Body of pancreas (tissue), 4 donors: ENCODE results near the gene PLAAT1. TPM values are rescaled to one million over a fixed set of nuclear protein-coding genes. Genes with fewer than 3 reads are reported as not detected.

Source experiments
- ATAC-seq: fragments of 150-250 bp; one replicate; pipeline ENCODE4 v1.9.1; 2016
- DNase-seq, 4 donors: peaks; one replicate each; pipeline ENCODE4 v3.0.0-alpha.2; 2019
- H3K27ac ChIP-seq, 4 donors: fragments of 200-600 bp; sonication (generic); 1 replicate in 3 of 4; 2 replicates in 1 of 4; pipeline versions ENCODE4 v1.5.1 to v1.6.1; 2016 to 2019; ENCODE audit warnings: mild to moderate bottlenecking in 1 of 4, mixed read lengths in 1 of 4, moderate library complexity in 1 of 4
- H3K27me3 ChIP-seq, 2 donors: fragments of 200-600 bp; sonication (generic); one replicate each; pipeline ENCODE4 v1.6.0; 2016; ENCODE audit warnings: mild to moderate bottlenecking in 1 of 2
- H3K36me3 ChIP-seq, 2 donors: fragments of 200-600 bp; sonication (generic); replicated peaks in 1 of 2; 2 replicates each; pipeline ENCODE4 v1.5.1; 2016; ENCODE audit warnings: low read depth in 2 of 2; ENCODE audit not compliant: insufficient read depth in 1 of 2
- H3K4me1 ChIP-seq: fragments of 200-600 bp; sonication (generic); one replicate; pipeline ENCODE4 v1.6.0; 2016
- H3K4me3 ChIP-seq, 2 donors: fragments of 200-600 bp; sonication (generic); 1 replicate in 1 of 2; 2 replicates in 1 of 2; pipeline ENCODE4 v1.5.1; 2016 to 2019
- H3K9me3 ChIP-seq, 3 donors: fragments of 200-600 bp; sonication (generic); 1 replicate in 2 of 3; 2 replicates in 1 of 3; pipeline ENCODE4 v1.5.1; 2016
- POLR2A ChIP-seq, 3 donors: fragments of 450-650 bp; IDR thresholded peaks; one replicate each; pipeline ENCODE4 v1.6.1; 2016; ENCODE audit warnings: antibody characterized with exemption in 3 of 3, mild to moderate bottlenecking in 2 of 3
- WGBS, 2 donors: methylation state at CpG; one replicate each; pipeline ENCODE4 v1.1.5; 2017; 5-methylcytosine and 5-hydroxymethylcytosine counted together
- intact Hi-C: fragments of 100-400 bp; cut with DNase I; formaldehyde crosslinking; loops from one replicate; pipeline ENCODE4 v1.15.1; 2023
- total RNA-seq, 2 donors: library from RNA; depleted of rRNA; stranded (reverse); fragments of >200 nt; gene quantifications; one replicate each; pipeline ENCODE4 v1.1.0, GENCODE V29; 2016
- TF ChIP-seq, protein P1 (sequence below), 7 experiments: fragments of 450-650 bp in 4 of 7; fragments of 200-600 bp in 3 of 7; sonication (generic) in 3 of 7; IDR thresholded peaks; one replicate each; pipeline ENCODE4 v1.5.1; 2016 to 2019; ENCODE audit warnings: antibody characterized with exemption in 7 of 7

PLAAT1 gene
- total RNA-seq, 2 donors from 2014 or later = not detected

GRCh38 chr3:193228206-193228605 is 12.8 kb upstream of the PLAAT1 start:
- Histone ChIP-seq H3K36me3 (no peaks in the 10 kb centered on the region), H3K27me3 (no peaks in the 10 kb centered on the region), H3K9me3 (no peaks in the 10 kb centered on the region), H3K4me1 (no peaks in the 10 kb centered on the region), H3K27ac (no peak overlapping the region), H3K4me3 (no peak overlapping the region)
- intact Hi-C loops = no loop called here
- no peak for DNase-seq
- no peak for ATAC-seq
- WGBS, 2 donors = 74 to 88% methylated on average over 6 of the region's 6 CpGs
- TF ChIP-seq, protein P1, sequence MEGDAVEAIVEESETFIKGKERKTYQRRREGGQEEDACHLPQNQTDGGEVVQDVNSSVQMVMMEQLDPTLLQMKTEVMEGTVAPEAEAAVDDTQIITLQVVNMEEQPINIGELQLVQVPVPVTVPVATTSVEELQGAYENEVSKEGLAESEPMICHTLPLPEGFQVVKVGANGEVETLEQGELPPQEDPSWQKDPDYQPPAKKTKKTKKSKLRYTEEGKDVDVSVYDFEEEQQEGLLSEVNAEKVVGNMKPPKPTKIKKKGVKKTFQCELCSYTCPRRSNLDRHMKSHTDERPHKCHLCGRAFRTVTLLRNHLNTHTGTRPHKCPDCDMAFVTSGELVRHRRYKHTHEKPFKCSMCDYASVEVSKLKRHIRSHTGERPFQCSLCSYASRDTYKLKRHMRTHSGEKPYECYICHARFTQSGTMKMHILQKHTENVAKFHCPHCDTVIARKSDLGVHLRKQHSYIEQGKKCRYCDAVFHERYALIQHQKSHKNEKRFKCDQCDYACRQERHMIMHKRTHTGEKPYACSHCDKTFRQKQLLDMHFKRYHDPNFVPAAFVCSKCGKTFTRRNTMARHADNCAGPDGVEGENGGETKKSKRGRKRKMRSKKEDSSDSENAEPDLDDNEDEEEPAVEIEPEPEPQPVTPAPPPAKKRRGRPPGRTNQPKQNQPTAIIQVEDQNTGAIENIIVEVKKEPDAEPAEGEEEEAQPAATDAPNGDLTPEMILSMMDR (IDR thresholded peaks at IDR 0.05) = no peak
- TF ChIP-seq POLR2A (IDR thresholded peaks at IDR 0.05) = no peak

GRCh38 chr3:193229851-193230420 is 11.1 kb upstream of the PLAAT1 start:
- no peak for ATAC-seq
- no peaks in the 10 kb centered on the region for H3K27me3 ChIP-seq
- intact Hi-C loops = no loop called here
- no peaks in the 10 kb centered on the region for H3K36me3 ChIP-seq
- H3K4me3 ChIP-seq = no peak overlapping the region
- H3K9me3 ChIP-seq = no peaks in the 10 kb centered on the region
- DNase-seq = no peak
- no peaks in the 10 kb centered on the region for H3K4me1 ChIP-seq
- no peak overlapping the region for H3K27ac ChIP-seq
- 76 to 82% methylated on average over 4 of the region's 4 CpGs for WGBS, 2 donors
- no peak for TF ChIP-seq POLR2A (IDR thresholded peaks at IDR 0.05)

DNA sequence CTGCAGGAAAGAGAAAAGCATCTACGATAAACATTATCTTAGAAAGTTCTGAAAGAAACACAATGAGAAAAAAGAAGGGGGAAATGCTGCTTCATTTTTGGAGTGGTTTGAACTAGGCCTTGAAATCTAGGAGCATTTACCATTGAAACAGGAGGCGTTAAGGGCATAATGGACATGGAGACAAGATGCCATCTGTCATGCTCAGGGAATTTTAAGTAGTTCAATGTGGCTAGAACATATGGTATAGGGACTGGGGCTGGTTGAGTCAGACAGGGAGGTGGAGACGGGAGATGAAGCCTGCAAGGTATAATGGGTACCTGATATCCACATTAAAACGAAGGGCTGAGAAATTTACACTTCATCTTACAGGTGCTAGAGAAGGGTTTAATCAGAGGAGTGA is 10.4 kb upstream of the PLAAT1 start:
- intact Hi-C loops = no loop called here
- no peak for TF ChIP-seq POLR2A (IDR thresholded peaks at IDR 0.05)
- TF ChIP-seq, protein P1 (IDR thresholded peaks at IDR 0.05) = no peak
- Histone ChIP-seq H3K36me3 (no peaks in the 10 kb centered on the region), H3K9me3 (no peaks in the 10 kb centered on the region), H3K4me1 (no peaks in the 10 kb centered on the region), H3K4me3 (no peak overlapping the region), H3K27me3 (no peaks in the 10 kb centered on the region), H3K27ac (no peak overlapping the region)
- ATAC-seq (no peak), DNase-seq (no peak)
- 71 to 79% methylated on average over 4 of the region's 4 CpGs for WGBS, 2 donors

DNA sequence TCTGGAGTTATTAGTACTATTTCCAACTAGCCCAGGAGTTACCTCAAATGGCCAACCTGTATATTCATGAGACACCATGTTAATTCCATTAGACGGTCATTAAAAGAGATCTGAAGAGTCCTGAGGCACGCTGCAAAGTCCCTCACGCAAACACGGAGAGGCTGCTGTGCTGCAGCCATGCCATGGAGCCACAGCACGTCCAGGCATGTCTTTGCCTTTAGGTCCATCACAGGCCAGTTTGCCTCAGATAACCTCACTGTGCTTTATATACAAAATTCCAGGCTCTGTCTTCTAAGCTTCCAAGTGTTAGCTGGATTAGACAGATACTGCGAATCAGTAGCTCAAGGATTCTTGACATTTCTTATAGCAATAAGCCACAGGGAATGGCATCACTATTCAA is 9.8 kb upstream of the PLAAT1 start:
- 74 to 83% methylated on average over 6 of the region's 6 CpGs for WGBS, 2 donors
- Histone ChIP-seq H3K27me3 (no peaks in the 10 kb centered on the region), H3K9me3 (no peaks in the 10 kb centered on the region), H3K36me3 (no peaks in the 10 kb centered on the region), H3K4me1 (no peaks in the 10 kb centered on the region), H3K4me3 (no peak overlapping the region), H3K27ac (no peak overlapping the region)
- ATAC-seq (no peak), DNase-seq (no peak)
- intact Hi-C loops = no loop called here
- TF ChIP-seq, protein P1 (IDR thresholded peaks at IDR 0.05) = no peak
- TF ChIP-seq POLR2A (IDR thresholded peaks at IDR 0.05) = no peak

DNA sequence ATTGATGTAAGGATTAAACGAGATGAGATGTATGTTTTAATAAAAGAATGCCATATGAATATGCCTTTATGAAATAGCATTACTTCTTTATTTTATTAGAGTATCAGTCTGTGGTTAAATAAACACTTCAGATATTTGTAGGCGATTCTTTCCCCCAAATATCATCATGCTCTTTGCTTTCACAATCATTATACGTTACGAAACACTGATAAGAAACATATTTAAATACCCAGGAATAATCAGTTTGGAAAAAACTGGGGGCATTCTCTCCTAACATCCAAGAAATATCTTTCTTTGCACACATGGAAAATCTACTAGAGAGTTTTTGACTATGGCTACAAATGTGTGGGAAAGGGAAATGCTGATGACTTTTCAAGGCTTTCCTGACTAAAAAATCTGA is 4.4 kb upstream of the PLAAT1 start:
- H3K9me3 ChIP-seq = no peaks in the 10 kb centered on the region
- no peak overlapping the region for H3K27ac ChIP-seq
- intact Hi-C loops = no loop called here
- no peaks in the 10 kb centered on the region for H3K36me3 ChIP-seq
- WGBS, 2 donors = 20 to 22% methylated on average over 4 of the region's 4 CpGs
- TF ChIP-seq, protein P1 (IDR thresholded peaks at IDR 0.05) = no peak
- TF ChIP-seq POLR2A (IDR thresholded peaks at IDR 0.05) = no peak
- H3K27me3 ChIP-seq = no peaks in the 10 kb centered on the region
- DNase-seq (no peak), ATAC-seq (no peak)
- H3K4me1 ChIP-seq = peaks cover 5% of the 10 kb centered on the region
- H3K4me3 ChIP-seq = no peak overlapping the region
